Activated naive CD4-positive, alpha-beta T cell treated with anti-CD3 and anti-CD28 coated beads, Interleukin-2, amount 50 U/mL, for 16 hours (primary cell): ENCODE results near the gene OXNAD1.

Experiments used
- DNase-seq: peaks from one replicate; pipeline ENCODE4 v3.0.0-alpha.2; 2020

OXNAD1 gene

GRCh38 chr3:16247282-16248061 is 17.5 kb upstream of the OXNAD1 start:
- DNase-seq = peak; percentile 74

- no peak for DNase-seq
Observed at GRCh38 chr3:16248556-16248955, 16.5 kb upstream of the OXNAD1 start.

GRCh38 chr3:16249336-16249735 is 15.7 kb upstream of the OXNAD1 start:
- DNase-seq = no peak

GRCh38 chr3:16249886-16250285 is 15.1 kb upstream of the OXNAD1 start:
- DNase-seq = no peak

GRCh38 chr3:16251316-16252085 is 13.5 kb upstream of the OXNAD1 start:
- no peak for DNase-seq

GRCh38 chr3:16252243-16252978 is 12.6 kb upstream of the OXNAD1 start:
- no peak for DNase-seq

- no peak for DNase-seq
Observed at GRCh38 chr3:16252988-16253387, 12.0 kb upstream of the OXNAD1 start.

GRCh38 chr3:16253601-16254000 is 11.4 kb upstream of the OXNAD1 start:
- no peak for DNase-seq

GRCh38 chr3:16254916-16255315 is 10.1 kb upstream of the OXNAD1 start:
- no peak for DNase-seq

GRCh38 chr3:16255326-16255725 is 9.7 kb upstream of the OXNAD1 start:
- no peak for DNase-seq

- DNase-seq = no peak
Observed at GRCh38 chr3:16255726-16256125, 9.3 kb upstream of the OXNAD1 start.

- DNase-seq = no peak
Observed at GRCh38 chr3:16257309-16257708, 7.7 kb upstream of the OXNAD1 start.

GRCh38 chr3:16258177-16258576 is 6.8 kb upstream of the OXNAD1 start:
- DNase-seq = no peak

- DNase-seq = no peak
Observed at GRCh38 chr3:16258866-16259265, 6.1 kb upstream of the OXNAD1 start.

GRCh38 chr3:16260046-16260445 is 5.0 kb upstream of the OXNAD1 start:
- no peak for DNase-seq

GRCh38 chr3:16262174-16262573 is 2.8 kb upstream of the OXNAD1 start:
- DNase-seq = no peak

- DNase-seq = no peak
Observed at GRCh38 chr3:16264174-16264707, 771 bp upstream of the OXNAD1 start.

- DNase-seq = no peak
Observed at GRCh38 chr3:16265455-16265786, 409 bp downstream of the OXNAD1 start.

GRCh38 chr3:16266714-16267113 is 1.7 kb downstream of the OXNAD1 start:
- DNase-seq = no peak

- DNase-seq = no peak
Observed at GRCh38 chr3:16270855-16271254, 5.8 kb downstream of the OXNAD1 start.

GRCh38 chr3:16272588-16272987 is 7.6 kb downstream of the OXNAD1 start:
- DNase-seq = no peak

GRCh38 chr3:16273867-16274266 is 8.9 kb downstream of the OXNAD1 start:
- DNase-seq = no peak

- DNase-seq = no peak
Observed at GRCh38 chr3:16277471-16277870, 12.5 kb downstream of the OXNAD1 start.
